Measurements from ENCODE around the gene NANOGP8. TPM values are rescaled to one million over a fixed set of nuclear protein-coding genes. Genes with fewer than 3 reads are reported as not detected.

Gene NANOGP8
- 1.7 TPM for total RNA-seq

GRCh38 chr15:35085176-35085919 is at the start of gene NANOGP8:
TSS of gene NANOGP8 (minus strand) at chr15:35085295. CDS start at chr15:35085110, 185 bp downstream.

Other genes with a start within 250 kb of the NANOGP8 start
- gene AQR, start 115.6 kb downstream of the NANOGP8 start, total RNA-seq: 28.4 TPM
- gene ZNF770, start 97.0 kb downstream of the NANOGP8 start, total RNA-seq: 53.5 TPM